IMR-90 (cell line): Measurements from ENCODE around the gene FBXO41.

Source experiments
- CEBPB ChIP-seq: IDR thresholded peaks from 2 replicates; pipeline ENCODE4 v1.6.1; 2012; ENCODE audit warnings: low read depth, low read length, improper control_type of control experiment
- CHD1 ChIP-seq: IDR thresholded peaks from 2 replicates; pipeline ENCODE4 v1.6.1; 2012; ENCODE audit warnings: low read depth, low read length, improper control_type of control experiment
- FOS ChIP-seq: fragments of 150-350 bp; IDR thresholded peaks from 2 replicates; pipeline ENCODE4 v1.6.1; 2016; ENCODE audit warnings: low read depth, low read length
- MAFK ChIP-seq: IDR thresholded peaks from 2 replicates; pipeline ENCODE4 v1.6.1; 2012; ENCODE audit warnings: low read depth, low read length, improper control_type of control experiment
- MAZ ChIP-seq: IDR thresholded peaks from 2 replicates; pipeline ENCODE4 v1.6.1; 2012; ENCODE audit warnings: low read depth, mild to moderate bottlenecking, low read length, improper control_type of control experiment, moderate library complexity, borderline replicate concordance
- MXI1 ChIP-seq: IDR thresholded peaks from 2 replicates; pipeline ENCODE4 v1.6.1; 2012; ENCODE audit warnings: low read depth, mild to moderate bottlenecking, low read length, moderate library complexity, borderline replicate concordance
- POLR2A ChIP-seq: IDR thresholded peaks from 2 replicates; pipeline ENCODE4 v1.6.1; 2012; ENCODE audit warnings: mild to moderate bottlenecking, low read depth, low read length
- RAD21 ChIP-seq: IDR thresholded peaks from 2 replicates; pipeline ENCODE4 v1.6.1; 2012; ENCODE audit warnings: low read length, improper control_type of control experiment
- RCOR1 ChIP-seq: IDR thresholded peaks from 2 replicates; pipeline ENCODE4 v1.6.1; 2012; ENCODE audit warnings: mild to moderate bottlenecking, low read length, improper control_type of control experiment; ENCODE audit not compliant: insufficient replicate concordance
- RFX5 ChIP-seq: IDR thresholded peaks from 2 replicates; pipeline ENCODE4 v1.8.0; 2012; ENCODE audit warnings: low read depth, mild to moderate bottlenecking, low read length, moderate library complexity
- SMC3 ChIP-seq: fragments of 150-350 bp; IDR thresholded peaks from 2 replicates; pipeline ENCODE4 v1.6.1; 2016; ENCODE audit warnings: low read depth, mild to moderate bottlenecking, antibody characterized with exemption, low read length, moderate library complexity
- TF ChIP-seq, protein P1 (sequence below): conservative IDR thresholded peaks from 2 replicates; pipeline ENCODE4 v1.5.1; 2012; ENCODE audit warnings: mild to moderate bottlenecking, low read depth, low read length, improper control_type of control experiment
- TF ChIP-seq, protein P2 (sequence below): fragments of 150-350 bp; IDR thresholded peaks from 2 replicates; pipeline ENCODE4 v1.6.1; 2016; ENCODE audit warnings: low read depth, mild to moderate bottlenecking, low read length, moderate library complexity, borderline replicate concordance

DNA sequence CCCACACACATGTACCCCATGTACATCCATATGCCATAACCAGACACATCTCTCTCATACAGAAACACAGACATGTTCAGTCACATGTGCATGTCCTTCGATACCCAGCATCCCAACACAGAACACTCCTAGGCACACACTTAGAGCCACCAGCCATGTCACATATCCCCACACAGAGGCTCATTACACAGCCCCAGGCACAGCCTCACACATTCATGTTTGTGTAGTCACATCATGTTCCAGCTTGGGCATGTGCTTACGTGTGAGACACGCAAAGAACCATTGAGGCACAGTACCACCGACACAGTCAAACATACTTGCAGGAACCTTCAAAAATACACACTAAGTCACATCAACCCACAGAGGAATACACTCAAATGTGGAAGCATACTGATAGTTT lies 17.3 kb downstream of the FBXO41 start:
- TF ChIP-seq, protein P1, sequence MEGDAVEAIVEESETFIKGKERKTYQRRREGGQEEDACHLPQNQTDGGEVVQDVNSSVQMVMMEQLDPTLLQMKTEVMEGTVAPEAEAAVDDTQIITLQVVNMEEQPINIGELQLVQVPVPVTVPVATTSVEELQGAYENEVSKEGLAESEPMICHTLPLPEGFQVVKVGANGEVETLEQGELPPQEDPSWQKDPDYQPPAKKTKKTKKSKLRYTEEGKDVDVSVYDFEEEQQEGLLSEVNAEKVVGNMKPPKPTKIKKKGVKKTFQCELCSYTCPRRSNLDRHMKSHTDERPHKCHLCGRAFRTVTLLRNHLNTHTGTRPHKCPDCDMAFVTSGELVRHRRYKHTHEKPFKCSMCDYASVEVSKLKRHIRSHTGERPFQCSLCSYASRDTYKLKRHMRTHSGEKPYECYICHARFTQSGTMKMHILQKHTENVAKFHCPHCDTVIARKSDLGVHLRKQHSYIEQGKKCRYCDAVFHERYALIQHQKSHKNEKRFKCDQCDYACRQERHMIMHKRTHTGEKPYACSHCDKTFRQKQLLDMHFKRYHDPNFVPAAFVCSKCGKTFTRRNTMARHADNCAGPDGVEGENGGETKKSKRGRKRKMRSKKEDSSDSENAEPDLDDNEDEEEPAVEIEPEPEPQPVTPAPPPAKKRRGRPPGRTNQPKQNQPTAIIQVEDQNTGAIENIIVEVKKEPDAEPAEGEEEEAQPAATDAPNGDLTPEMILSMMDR, result no peak
- TF ChIP-seq POLR2A (no peak), MAZ (no peak), SMC3 (no peak), CEBPB (no peak), FOS (no peak), MXI1 (no peak), RAD21 (no peak), RFX5 (no peak), RCOR1 (no peak), MAFK (no peak), CHD1 (no peak)
- TF ChIP-seq, protein P2, sequence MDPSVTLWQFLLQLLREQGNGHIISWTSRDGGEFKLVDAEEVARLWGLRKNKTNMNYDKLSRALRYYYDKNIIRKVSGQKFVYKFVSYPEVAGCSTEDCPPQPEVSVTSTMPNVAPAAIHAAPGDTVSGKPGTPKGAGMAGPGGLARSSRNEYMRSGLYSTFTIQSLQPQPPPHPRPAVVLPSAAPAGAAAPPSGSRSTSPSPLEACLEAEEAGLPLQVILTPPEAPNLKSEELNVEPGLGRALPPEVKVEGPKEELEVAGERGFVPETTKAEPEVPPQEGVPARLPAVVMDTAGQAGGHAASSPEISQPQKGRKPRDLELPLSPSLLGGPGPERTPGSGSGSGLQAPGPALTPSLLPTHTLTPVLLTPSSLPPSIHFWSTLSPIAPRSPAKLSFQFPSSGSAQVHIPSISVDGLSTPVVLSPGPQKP, result no peak
